IPS-18a (cell line): ENCODE results near the gene SYNJ2.
"Not testable (repeated sequence)": the region's sequence is repeated elsewhere in the genome, so short reads cannot be mapped to it uniquely, and the experiment has no call there.

Experiments
- H3K27ac ChIP-seq: one replicate; pipeline ENCODE4 v1.5.1; 2013; ENCODE audit warnings: low read length
- H3K27me3 ChIP-seq: one replicate; pipeline ENCODE4 v1.6.1; 2013; ENCODE audit warnings: mild to moderate bottlenecking, low read length; ENCODE audit not compliant: control insufficient read depth, insufficient read depth
- H3K36me3 ChIP-seq: one replicate; pipeline ENCODE4 v1.6.1; 2013; ENCODE audit warnings: low read depth, low read length; ENCODE audit not compliant: control insufficient read depth
- H3K4me1 ChIP-seq: one replicate; pipeline ENCODE4 v1.6.1; 2013; ENCODE audit warnings: low read depth, low read length; ENCODE audit not compliant: control insufficient read depth
- H3K4me3 ChIP-seq: one replicate; pipeline ENCODE4 v1.5.1; 2013; ENCODE audit warnings: low read length
- H3K9ac ChIP-seq: one replicate; pipeline ENCODE4 v1.6.1; 2013; ENCODE audit warnings: mild to moderate bottlenecking, low read length, moderate library complexity
- H3K9me3 ChIP-seq: one replicate; pipeline ENCODE4 v1.6.1; 2013; ENCODE audit warnings: low read depth, low read length; ENCODE audit not compliant: control insufficient read depth

SYNJ2 gene

GRCh38 chr6:157946053-157946617 lies 35.5 kb upstream of the SYNJ2 start:
- H3K27me3 ChIP-seq: no peaks in the 10 kb centered on the region
- H3K36me3 ChIP-seq: peaks cover 21% of the 10 kb centered on the region
- no peak overlapping the region for H3K27ac ChIP-seq
- H3K4me1 ChIP-seq: no peaks in the 10 kb centered on the region
- H3K9ac ChIP-seq: no peak overlapping the region
- no peak overlapping the region for H3K4me3 ChIP-seq
- H3K9me3 ChIP-seq: peaks cover 5% of the 10 kb centered on the region

- H3K9ac ChIP-seq: no peak overlapping the region
- H3K4me1 ChIP-seq: no peaks in the 10 kb centered on the region
Observed at GRCh38 chr6:157946865-157947532, 34.7 kb upstream of the SYNJ2 start.

GRCh38 chr6:157950899-157951298 lies 30.8 kb upstream of the SYNJ2 start:
- H3K27me3 ChIP-seq, H3K9me3 ChIP-seq, H3K36me3 ChIP-seq, H3K9ac ChIP-seq, H3K4me1 ChIP-seq, H3K27ac ChIP-seq, H3K4me3 ChIP-seq: not testable (repeated sequence)

More at GRCh38 chr6:157946865-157947532, 34.7 kb upstream of the SYNJ2 start:
- Histone ChIP-seq H3K27ac (no peak overlapping the region), H3K9me3 (peaks cover 5% of the 10 kb centered on the region), H3K4me3 (no peak overlapping the region), H3K36me3 (peaks cover 12% of the 10 kb centered on the region), H3K27me3 (no peaks in the 10 kb centered on the region)

GRCh38 chr6:157951828-157952227 lies 29.8 kb upstream of the SYNJ2 start:
- Histone ChIP-seq H3K9ac (no peak overlapping the region), H3K27ac (no peak overlapping the region), H3K36me3 (no peaks in the 10 kb centered on the region), H3K27me3 (no peaks in the 10 kb centered on the region), H3K9me3 (peaks cover 5% of the 10 kb centered on the region), H3K4me1 (no peaks in the 10 kb centered on the region), H3K4me3 (no peak overlapping the region)

GRCh38 chr6:157952861-157953351 lies 28.8 kb upstream of the SYNJ2 start:
- no peak overlapping the region for H3K9ac ChIP-seq
- peaks cover 6% of the 10 kb centered on the region for H3K9me3 ChIP-seq
- H3K4me1 ChIP-seq: no peaks in the 10 kb centered on the region
- no peak overlapping the region for H3K27ac ChIP-seq
- no peaks in the 10 kb centered on the region for H3K27me3 ChIP-seq
- no peaks in the 10 kb centered on the region for H3K36me3 ChIP-seq
- no peak overlapping the region for H3K4me3 ChIP-seq

GRCh38 chr6:157953580-157954091 lies 28.0 kb upstream of the SYNJ2 start:
- no peaks in the 10 kb centered on the region for H3K4me1 ChIP-seq
- H3K36me3 ChIP-seq: no peaks in the 10 kb centered on the region
- no peaks in the 10 kb centered on the region for H3K27me3 ChIP-seq
- H3K9ac ChIP-seq: no peak overlapping the region
- no peak overlapping the region for H3K4me3 ChIP-seq
- no peak overlapping the region for H3K27ac ChIP-seq
- H3K9me3 ChIP-seq: peaks cover 11% of the 10 kb centered on the region

GRCh38 chr6:157954150-157955117 lies 27.2 kb upstream of the SYNJ2 start:
- no peaks in the 10 kb centered on the region for H3K4me1 ChIP-seq
- no peak overlapping the region for H3K9ac ChIP-seq
- H3K4me3 ChIP-seq: no peak overlapping the region
- H3K27me3 ChIP-seq: no peaks in the 10 kb centered on the region
- peaks cover 13% of the 10 kb centered on the region for H3K9me3 ChIP-seq
- H3K27ac ChIP-seq: no peak overlapping the region
- no peaks in the 10 kb centered on the region for H3K36me3 ChIP-seq

GRCh38 chr6:157955675-157956074 lies 26.0 kb upstream of the SYNJ2 start:
- Histone ChIP-seq H3K27me3 (no peaks in the 10 kb centered on the region), H3K27ac (no peak overlapping the region), H3K9ac (no peak overlapping the region), H3K36me3 (no peaks in the 10 kb centered on the region), H3K9me3 (peaks cover 8% of the 10 kb centered on the region), H3K4me3 (no peak overlapping the region), H3K4me1 (no peaks in the 10 kb centered on the region)

- peaks cover 8% of the 10 kb centered on the region for H3K9me3 ChIP-seq
- no peaks in the 10 kb centered on the region for H3K36me3 ChIP-seq
- no peak overlapping the region for H3K27ac ChIP-seq
- no peak overlapping the region for H3K4me3 ChIP-seq
- H3K4me1 ChIP-seq: peaks cover 5% of the 10 kb centered on the region
- H3K27me3 ChIP-seq: no peaks in the 10 kb centered on the region
- no peak overlapping the region for H3K9ac ChIP-seq
Observed at GRCh38 chr6:157956171-157956730, 25.4 kb upstream of the SYNJ2 start.

GRCh38 chr6:157959451-157960227 lies 22.0 kb upstream of the SYNJ2 start:
- peaks cover 8% of the 10 kb centered on the region for H3K9me3 ChIP-seq
- H3K36me3 ChIP-seq: no peaks in the 10 kb centered on the region
- H3K27me3 ChIP-seq: no peaks in the 10 kb centered on the region
- no peak overlapping the region for H3K9ac ChIP-seq
- H3K4me1 ChIP-seq: peaks cover 10% of the 10 kb centered on the region
- H3K4me3 ChIP-seq: no peak overlapping the region
- H3K27ac ChIP-seq: no peak overlapping the region
